Stimulated activated naive CD8-positive, alpha-beta T cell treated with anti-CD3 and anti-CD28 coated beads, Interleukin-15, Interleukin-2, amounts not matched to agents 100 ng/mL and 50 ng/mL, for 24 hours (primary cell): Measurements from ENCODE around the gene CYP51A1.
A peak's percentile ranks its signal among the peaks of the same experiment; 100 is the strongest.
"Not testable (repeated sequence)": the region's sequence is repeated elsewhere in the genome, so short reads cannot be mapped to it uniquely, and the experiment has no call there.

Experiments used
- H3K27ac Mint-ChIP-seq: one replicate; pipeline ENCODE4 v1.8.0; 2021; ENCODE audit warnings: mild to moderate bottlenecking, mixed read lengths
- H3K27me3 Mint-ChIP-seq: one replicate; pipeline ENCODE4 v1.8.0; 2021; ENCODE audit warnings: mixed read lengths
- H3K36me3 Mint-ChIP-seq: one replicate; pipeline ENCODE4 v1.8.0; 2021; ENCODE audit warnings: low read depth, mixed read lengths
- H3K4me1 Mint-ChIP-seq: one replicate; pipeline ENCODE4 v1.8.0; 2021; ENCODE audit warnings: low read depth, mixed read lengths
- H3K4me3 Mint-ChIP-seq: one replicate; pipeline ENCODE4 v1.8.0; 2021; ENCODE audit warnings: mild to moderate bottlenecking, mixed read lengths
- H3K9me3 Mint-ChIP-seq: one replicate; pipeline ENCODE4 v1.8.0; 2021; ENCODE audit warnings: mixed read lengths

Gene CYP51A1

DNA sequence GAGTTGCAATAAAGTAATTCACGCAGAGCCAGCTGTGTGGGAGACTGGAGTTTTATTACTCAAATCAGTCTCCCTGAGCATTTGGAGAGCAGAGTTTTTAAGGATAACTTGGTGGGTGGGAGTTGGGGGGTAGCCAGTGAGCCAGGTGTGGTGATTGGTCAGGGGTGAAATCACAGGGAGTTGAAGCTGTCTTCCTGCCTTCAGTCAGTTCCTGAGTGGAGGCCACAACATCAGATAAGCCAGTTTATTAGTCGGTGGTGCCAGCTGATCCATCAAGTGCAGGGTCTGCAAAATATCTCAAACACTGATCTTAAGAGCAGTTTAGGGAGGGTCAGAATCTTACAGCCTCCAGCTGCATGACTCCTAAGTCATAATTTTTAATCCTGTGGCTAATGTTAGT is 3.3 kb upstream of the CYP51A1 start:
- H3K36me3 Mint-ChIP-seq: peaks cover 5% of the 10 kb centered on the region
- H3K4me1 Mint-ChIP-seq: peaks cover 25% of the 10 kb centered on the region
- H3K9me3 Mint-ChIP-seq: no peaks in the 10 kb centered on the region
- no peak overlapping the region for H3K4me3 Mint-ChIP-seq
- no peaks in the 10 kb centered on the region for H3K27me3 Mint-ChIP-seq
- no peak overlapping the region for H3K27ac Mint-ChIP-seq

GRCh38 chr7:92135052-92135889 is 994 bp upstream of the CYP51A1 start:
- peaks cover 19% of the 10 kb centered on the region for H3K36me3 Mint-ChIP-seq
- peak overlapping the region; percentile 100 for H3K27ac Mint-ChIP-seq
- H3K9me3 Mint-ChIP-seq: no peaks in the 10 kb centered on the region
- H3K4me3 Mint-ChIP-seq: peak overlapping the region; percentile 98
- peaks cover 32% of the 10 kb centered on the region for H3K4me1 Mint-ChIP-seq
- no peaks in the 10 kb centered on the region for H3K27me3 Mint-ChIP-seq

GRCh38 chr7:92133737-92134270 is 473 bp downstream of the CYP51A1 start:
- Mint-ChIP-seq H3K27ac (peak overlapping the region; percentile 100), H3K4me3 (peak overlapping the region; percentile 98), H3K4me1 (peaks cover 32% of the 10 kb centered on the region), H3K9me3 (no peaks in the 10 kb centered on the region), H3K36me3 (peaks cover 31% of the 10 kb centered on the region), H3K27me3 (no peaks in the 10 kb centered on the region)

- H3K4me1 Mint-ChIP-seq: peaks cover 32% of the 10 kb centered on the region
- no peaks in the 10 kb centered on the region for H3K9me3 Mint-ChIP-seq
- peak overlapping the region; percentile 100 for H3K27ac Mint-ChIP-seq
- H3K36me3 Mint-ChIP-seq: peaks cover 36% of the 10 kb centered on the region
- H3K4me3 Mint-ChIP-seq: peak overlapping the region; percentile 98
- no peaks in the 10 kb centered on the region for H3K27me3 Mint-ChIP-seq
Measured at GRCh38 chr7:92133133-92133736, 1.0 kb downstream of the CYP51A1 start.

DNA sequence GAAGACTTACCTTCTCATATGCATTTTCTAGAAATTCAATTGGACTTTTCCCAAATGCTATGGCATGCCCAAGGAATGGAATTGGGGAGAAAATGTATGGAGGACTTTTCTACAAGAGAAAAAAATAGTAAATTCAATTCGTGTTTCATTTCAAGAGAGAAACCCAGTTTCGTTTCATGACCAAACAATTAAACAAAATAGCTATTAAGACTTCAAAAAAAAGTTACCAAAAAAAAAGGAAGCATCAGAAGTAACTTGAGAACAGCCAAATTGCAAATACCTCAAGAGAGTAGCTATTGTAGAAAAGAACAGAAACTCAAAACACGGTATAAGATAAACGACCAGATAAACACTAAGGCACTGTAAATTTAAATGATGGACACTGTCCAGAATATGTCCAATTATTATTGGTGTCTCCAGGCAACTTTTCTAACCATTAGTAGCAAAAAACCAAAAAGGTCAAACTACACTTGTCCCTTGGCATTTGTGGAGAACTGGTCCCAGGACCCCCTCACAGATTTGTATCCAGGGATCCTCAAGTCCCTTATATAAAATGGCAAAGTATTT is 2.4 kb downstream of the CYP51A1 start:
- no peak overlapping the region for H3K4me3 Mint-ChIP-seq
- no peaks in the 10 kb centered on the region for H3K27me3 Mint-ChIP-seq
- no peak overlapping the region for H3K27ac Mint-ChIP-seq
- no peaks in the 10 kb centered on the region for H3K9me3 Mint-ChIP-seq
- peaks cover 49% of the 10 kb centered on the region for H3K36me3 Mint-ChIP-seq
- peaks cover 32% of the 10 kb centered on the region for H3K4me1 Mint-ChIP-seq

GRCh38 chr7:92131093-92131492 is 3.2 kb downstream of the CYP51A1 start:
- no peaks in the 10 kb centered on the region for H3K9me3 Mint-ChIP-seq
- H3K4me1 Mint-ChIP-seq: peaks cover 32% of the 10 kb centered on the region
- no peak overlapping the region for H3K4me3 Mint-ChIP-seq
- H3K27me3 Mint-ChIP-seq: no peaks in the 10 kb centered on the region
- peaks cover 57% of the 10 kb centered on the region for H3K36me3 Mint-ChIP-seq
- no peak overlapping the region for H3K27ac Mint-ChIP-seq

GRCh38 chr7:92121681-92122080 is 12.6 kb downstream of the CYP51A1 start:
- peaks cover 83% of the 10 kb centered on the region for H3K36me3 Mint-ChIP-seq

DNA sequence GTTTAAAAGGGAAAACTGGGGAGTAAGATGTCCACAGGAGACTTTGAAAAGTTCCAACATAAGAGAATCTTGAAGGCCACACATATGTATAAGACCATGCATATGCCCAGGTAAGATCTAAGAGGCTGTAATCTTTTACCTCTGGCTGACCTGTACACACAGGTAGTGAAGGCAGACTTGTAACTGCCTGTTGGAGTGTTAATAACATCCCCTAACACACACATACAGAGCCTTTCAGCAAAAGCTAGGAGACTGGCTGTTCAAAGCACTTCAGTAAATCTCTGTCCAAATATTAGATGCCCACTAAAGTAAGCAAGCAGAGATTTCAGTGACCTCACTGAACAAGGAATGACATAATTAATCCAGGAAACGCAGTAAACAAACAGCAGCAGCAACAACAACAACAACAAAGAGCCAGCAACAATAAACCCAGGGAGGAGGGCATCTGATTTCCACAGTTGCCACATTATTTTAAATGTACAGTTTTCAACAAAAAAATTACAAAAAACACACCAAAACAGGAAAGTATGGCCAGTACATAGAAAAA is 15.0 kb downstream of the CYP51A1 start:
- no peak overlapping the region for H3K4me3 Mint-ChIP-seq
- H3K4me1 Mint-ChIP-seq: no peaks in the 10 kb centered on the region
- no peaks in the 10 kb centered on the region for H3K9me3 Mint-ChIP-seq
- H3K36me3 Mint-ChIP-seq: peaks cover 88% of the 10 kb centered on the region
- no peak overlapping the region for H3K27ac Mint-ChIP-seq
- H3K27me3 Mint-ChIP-seq: no peaks in the 10 kb centered on the region

More at GRCh38 chr7:92121681-92122080, 12.6 kb downstream of the CYP51A1 start:
- Mint-ChIP-seq H3K9me3 (no peaks in the 10 kb centered on the region), H3K27ac (no peak overlapping the region), H3K4me1 (no peaks in the 10 kb centered on the region), H3K27me3 (no peaks in the 10 kb centered on the region), H3K4me3 (no peak overlapping the region)

DNA sequence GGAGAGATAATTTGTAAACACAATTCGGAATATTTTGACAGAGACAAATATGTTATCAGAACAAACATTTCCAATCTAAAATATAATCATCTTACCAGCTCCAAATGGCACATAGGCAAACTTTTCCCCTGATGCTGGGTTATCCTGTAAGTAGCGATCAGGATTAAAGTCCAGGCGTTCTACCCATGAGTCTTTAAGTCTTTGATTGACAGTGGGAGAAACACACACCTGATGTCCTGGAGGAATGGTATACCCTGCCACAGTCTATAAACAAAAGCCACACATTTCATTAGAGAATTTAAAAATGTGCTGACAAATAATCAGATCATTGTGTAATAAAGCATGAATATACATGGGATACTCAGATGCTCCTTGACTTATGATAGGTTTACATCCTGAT is 17.3 kb downstream of the CYP51A1 start:
- H3K4me1 Mint-ChIP-seq: no peaks in the 10 kb centered on the region
- H3K4me3 Mint-ChIP-seq: no peak overlapping the region
- no peaks in the 10 kb centered on the region for H3K9me3 Mint-ChIP-seq
- no peaks in the 10 kb centered on the region for H3K27me3 Mint-ChIP-seq
- H3K36me3 Mint-ChIP-seq: peaks cover 85% of the 10 kb centered on the region
- no peak overlapping the region for H3K27ac Mint-ChIP-seq

GRCh38 chr7:92115821-92116220 is 18.5 kb downstream of the CYP51A1 start:
- Mint-ChIP-seq H3K27ac (no peak overlapping the region), H3K36me3 (peaks cover 78% of the 10 kb centered on the region)

GRCh38 chr7:92110857-92111256 is 23.4 kb downstream of the CYP51A1 start:
- Mint-ChIP-seq H3K36me3 (peaks cover 65% of the 10 kb centered on the region), H3K4me1 (no peaks in the 10 kb centered on the region), H3K27ac (no peak overlapping the region), H3K9me3 (no peaks in the 10 kb centered on the region), H3K27me3 (no peaks in the 10 kb centered on the region), H3K4me3 (no peak overlapping the region)

More at GRCh38 chr7:92115821-92116220, 18.5 kb downstream of the CYP51A1 start:
- H3K4me1 Mint-ChIP-seq: no peaks in the 10 kb centered on the region
- no peaks in the 10 kb centered on the region for H3K27me3 Mint-ChIP-seq
- H3K4me3 Mint-ChIP-seq: no peak overlapping the region
- H3K9me3 Mint-ChIP-seq: no peaks in the 10 kb centered on the region

DNA sequence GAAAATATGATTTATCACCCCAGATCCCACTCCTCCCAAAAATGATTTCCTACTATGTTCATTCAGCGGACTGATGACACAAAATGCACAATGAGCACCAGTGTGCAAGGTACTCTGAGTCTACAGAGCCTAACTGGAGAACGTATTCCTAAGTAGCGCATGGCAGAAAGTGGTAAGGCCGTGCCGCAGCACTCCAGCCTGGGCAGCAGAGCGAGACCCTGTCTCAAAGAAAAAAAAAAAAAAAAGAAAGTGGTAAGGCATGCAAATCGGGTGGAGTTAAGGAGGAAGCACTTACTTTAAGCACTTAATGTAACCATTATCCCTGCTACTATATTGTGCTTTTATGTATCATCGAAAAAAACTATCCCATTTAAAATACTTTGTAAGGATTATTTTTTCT is 25.5 kb downstream of the CYP51A1 start:
- Mint-ChIP-seq H3K4me1 (no peaks in the 10 kb centered on the region), H3K9me3 (no peaks in the 10 kb centered on the region), H3K27me3 (no peaks in the 10 kb centered on the region), H3K4me3 (no peak overlapping the region), H3K36me3 (peaks cover 45% of the 10 kb centered on the region), H3K27ac (no peak overlapping the region)

- not testable (repeated sequence) for H3K27ac Mint-ChIP-seq, H3K4me1 Mint-ChIP-seq
- peaks cover 35% of the 10 kb centered on the region for H3K36me3 Mint-ChIP-seq
Measured at GRCh38 chr7:92102862-92103261, 31.4 kb downstream of the CYP51A1 start.

GRCh38 chr7:92100534-92100933 is 33.7 kb downstream of the CYP51A1 start:
- no peak overlapping the region for H3K27ac Mint-ChIP-seq

More at GRCh38 chr7:92102862-92103261, 31.4 kb downstream of the CYP51A1 start:
- H3K27me3 Mint-ChIP-seq, H3K4me3 Mint-ChIP-seq, H3K9me3 Mint-ChIP-seq: not testable (repeated sequence)

GRCh38 chr7:92095380-92095779 is 38.9 kb downstream of the CYP51A1 start:
- Mint-ChIP-seq H3K9me3 (no peaks in the 10 kb centered on the region), H3K36me3 (peaks cover 39% of the 10 kb centered on the region), H3K27me3 (no peaks in the 10 kb centered on the region), H3K4me1 (no peaks in the 10 kb centered on the region), H3K4me3 (no peak overlapping the region), H3K27ac (no peak overlapping the region)

More at GRCh38 chr7:92100534-92100933, 33.7 kb downstream of the CYP51A1 start:
- H3K27me3 Mint-ChIP-seq: no peaks in the 10 kb centered on the region
- H3K9me3 Mint-ChIP-seq: no peaks in the 10 kb centered on the region
- H3K36me3 Mint-ChIP-seq: peaks cover 37% of the 10 kb centered on the region
- H3K4me3 Mint-ChIP-seq: no peak overlapping the region
- H3K4me1 Mint-ChIP-seq: no peaks in the 10 kb centered on the region
